Activated T-cell treated with anti-CD3 and anti-CD28 coated beads, Interleukin-2, amount 50 U/mL, for 24 hours (primary cell): ENCODE results near the gene NAXD.
A peak's percentile ranks its signal among the peaks of the same experiment; 100 is the strongest.

ENCODE experiments used
- DNase-seq: peaks from one replicate; pipeline ENCODE4 v3.0.0-alpha.2; 2020
- H3K27ac Mint-ChIP-seq: 2 replicates; pipeline ENCODE4 v1.8.0; 2020; ENCODE audit warnings: mild to moderate bottlenecking, mixed read lengths
- H3K27me3 Mint-ChIP-seq: 2 replicates; pipeline ENCODE4 v1.8.0; 2020; ENCODE audit warnings: mixed read lengths
- H3K36me3 Mint-ChIP-seq: 2 replicates; pipeline ENCODE4 v1.8.0; 2020; ENCODE audit warnings: low read depth, mixed read lengths
- H3K4me1 Mint-ChIP-seq: 2 replicates; pipeline ENCODE4 v1.8.0; 2020; ENCODE audit warnings: low read depth, mixed read lengths
- H3K4me3 Mint-ChIP-seq: 2 replicates; pipeline ENCODE4 v1.8.0; 2020; ENCODE audit warnings: mild to moderate bottlenecking, moderate library complexity, mixed read lengths
- H3K9me3 Mint-ChIP-seq: 2 replicates; pipeline ENCODE4 v1.8.0; 2020; ENCODE audit warnings: mixed read lengths

The NAXD gene

DNA sequence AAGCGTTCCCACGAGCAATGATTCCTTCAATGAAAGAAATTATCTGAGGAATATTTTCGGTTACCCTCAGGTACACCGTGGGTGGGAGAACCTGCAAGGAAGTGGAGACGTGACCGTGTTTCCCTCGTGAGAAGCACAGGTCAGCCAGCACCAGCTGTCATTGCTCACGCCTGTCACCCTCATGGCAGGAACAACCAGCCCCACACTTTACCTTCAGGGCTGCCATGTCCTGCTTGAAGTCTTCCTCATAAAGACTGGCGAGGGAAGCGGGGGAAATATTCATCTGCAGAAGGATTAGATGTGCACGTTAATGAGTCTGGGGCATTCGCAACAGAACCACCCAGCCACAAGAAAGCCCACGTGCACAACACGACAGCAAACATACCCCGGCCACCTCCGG, 72.4 kb downstream of the NAXD start:
- Mint-ChIP-seq H3K27me3 (no peaks in the 10 kb centered on the region), H3K4me1 (no peaks in the 10 kb centered on the region), H3K4me3 (no peak overlapping the region), H3K27ac (no peak overlapping the region), H3K36me3 (peaks cover 87% of the 10 kb centered on the region), H3K9me3 (no peaks in the 10 kb centered on the region)
- DNase-seq, result no peak

- peaks cover 83% of the 10 kb centered on the region for H3K36me3 Mint-ChIP-seq
- no peak overlapping the region for H3K4me3 Mint-ChIP-seq
- no peak for DNase-seq
- no peaks in the 10 kb centered on the region for H3K9me3 Mint-ChIP-seq
- no peaks in the 10 kb centered on the region for H3K27me3 Mint-ChIP-seq
- H3K27ac Mint-ChIP-seq, result peak overlapping the region; percentile 18
- H3K4me1 Mint-ChIP-seq, result no peaks in the 10 kb centered on the region
Observed at GRCh38 chr13:110689041-110689440, 73.7 kb downstream of the NAXD start.
